HepG2 (cell line): ENCODE results near the gene CTF1. TPM values are rescaled to one million over a fixed set of nuclear protein-coding genes. Genes with fewer than 3 reads are reported as not detected.

Experiments used
- ASH2L ChIP-seq: fragments of 300-600, 200-600 bp; sonication (generic); IDR thresholded peaks from 2 replicates; pipeline ENCODE4 v1.7.0; 2017; ENCODE audit warnings: low read depth, mild to moderate bottlenecking, moderate library complexity, mixed read lengths, low read length; ENCODE audit not compliant: insufficient read length
- BRF2 ChIP-seq: sonication (generic); formaldehyde crosslinking; IDR thresholded peaks from 2 replicates; pipeline ENCODE4 v1.8.1; 2022; ENCODE audit warnings: mild to moderate bottlenecking, missing genetic modification reagents
- CBX2 ChIP-seq, 2 experiments: fragments of 200-600 bp in 1 of 2; sonication (generic); formaldehyde crosslinking in 1 of 2; IDR thresholded peaks; 2 replicates each; pipeline versions ENCODE4 v1.7.0 to v1.8.1; 2018 to 2022; ENCODE audit warnings: low read depth in 2 of 2, low read length in 1 of 2, mild to moderate bottlenecking in 1 of 2, missing genetic modification reagents in 1 of 2
- CEBPG ChIP-seq: IDR thresholded peaks from 2 replicates; pipeline ENCODE4 v1.6.1; 2016
- ELF3 ChIP-seq: IDR thresholded peaks from 2 replicates; pipeline ENCODE4 v1.6.1; 2016; ENCODE audit warnings: missing genetic modification reagents, missing compliant biosample characterization
- EP300 ChIP-seq, 3 experiments: sonication (generic) in 1 of 3; formaldehyde crosslinking in 1 of 3; IDR thresholded peaks; 2 replicates each; pipeline versions ENCODE4 v1.5.1 to v1.6.1; 2011 to 2020; ENCODE audit warnings: low read depth in 2 of 3, low read length in 2 of 3, borderline replicate concordance in 1 of 3, improper control_type of control experiment in 1 of 3, mild to moderate bottlenecking in 1 of 3, missing genetic modification reagents in 1 of 3, moderate library complexity in 1 of 3
- HMGA1 ChIP-seq: sonication (generic); formaldehyde crosslinking; conservative IDR thresholded peaks from 2 replicates; pipeline ENCODE4 v1.4.0; 2020; ENCODE audit warnings: missing genetic modification reagents
- KDM2A ChIP-seq: sonication (generic); formaldehyde crosslinking; IDR thresholded peaks from 2 replicates; pipeline ENCODE4 v1.4.0; 2020; ENCODE audit warnings: low read depth, missing genetic modification reagents, borderline replicate concordance
- KLF13 ChIP-seq: sonication (generic); formaldehyde crosslinking; IDR thresholded peaks from 2 replicates; pipeline ENCODE4 v1.4.0; 2020; ENCODE audit warnings: mild to moderate bottlenecking, missing genetic modification reagents
- MTA1 ChIP-seq: sonication (generic); formaldehyde crosslinking; IDR thresholded peaks from 2 replicates; pipeline ENCODE4 v1.4.0; 2020; ENCODE audit warnings: missing genetic modification reagents, mild to moderate bottlenecking, borderline replicate concordance
- NFIB ChIP-seq: sonication (generic); formaldehyde crosslinking; IDR thresholded peaks from 2 replicates; pipeline ENCODE4 v1.9.0; 2021; ENCODE audit warnings: missing genetic modification reagents, mild to moderate bottlenecking, borderline replicate concordance
- RAD51 ChIP-seq: fragments of 450-650 bp; IDR thresholded peaks from 2 replicates; pipeline ENCODE4 v1.6.1; 2016; ENCODE audit warnings: borderline replicate concordance
- REL ChIP-seq: sonication (generic); formaldehyde crosslinking; conservative IDR thresholded peaks from 2 replicates; pipeline ENCODE4 v1.8.0; 2022; ENCODE audit warnings: mild to moderate bottlenecking, missing genetic modification reagents, moderate library complexity
- RFX5 ChIP-seq: IDR thresholded peaks from 2 replicates; pipeline ENCODE4 v1.6.1; 2011; ENCODE audit warnings: low read depth, low read length, improper control_type of control experiment
- RXRA ChIP-seq: sonication (generic); formaldehyde crosslinking; IDR thresholded peaks from 2 replicates; pipeline ENCODE4 v1.5.1; 2020; ENCODE audit warnings: missing genetic modification reagents
- SRSF9 ChIP-seq: fragments of 200-400 bp; formaldehyde crosslinking; IDR thresholded peaks from 2 replicates; pipeline ENCODE4 v1.6.1; 2018; ENCODE audit warnings: borderline replicate concordance, mild to moderate bottlenecking, low read depth, low read length; ENCODE audit not compliant: insufficient read depth, poor library complexity, severe bottlenecking
- TEAD3 ChIP-seq: optimal IDR thresholded peaks from 2 replicates; pipeline ENCODE3; 2016; ENCODE audit warnings: borderline replicate concordance
- TIGD3 ChIP-seq: sonication (generic); formaldehyde crosslinking; IDR thresholded peaks from 2 replicates; pipeline ENCODE4 v1.5.1; 2020; ENCODE audit warnings: mild to moderate bottlenecking, missing genetic modification reagents, borderline replicate concordance
- U2AF2 ChIP-seq: fragments of 200-400 bp; formaldehyde crosslinking; IDR thresholded peaks from 2 replicates; pipeline ENCODE4 v1.6.1; 2017; ENCODE audit warnings: low read depth, mild to moderate bottlenecking, low read length
- USF2 ChIP-seq, 2 experiments: sonication (generic) in 1 of 2; formaldehyde crosslinking in 1 of 2; IDR thresholded peaks; 2 replicates each; pipeline versions ENCODE4 v1.5.1 to v1.6.1; 2011 to 2020; ENCODE audit warnings: borderline replicate concordance in 1 of 2, low read depth in 1 of 2, low read length in 1 of 2, mild to moderate bottlenecking in 1 of 2, missing genetic modification reagents in 1 of 2, moderate library complexity in 1 of 2
- ZFP36L2 ChIP-seq: sonication (generic); formaldehyde crosslinking; IDR thresholded peaks from 2 replicates; pipeline ENCODE4 v1.4.0; 2020; ENCODE audit warnings: missing genetic modification reagents
- ZFP82 ChIP-seq: sonication (generic); formaldehyde crosslinking; IDR thresholded peaks from 2 replicates; pipeline ENCODE4 v1.5.1; 2020; ENCODE audit warnings: mild to moderate bottlenecking, missing genetic modification reagents, borderline replicate concordance
- ZNF615 ChIP-seq: sonication (generic); formaldehyde crosslinking; IDR thresholded peaks from 2 replicates; pipeline ENCODE4 v1.5.0; 2020; ENCODE audit warnings: mild to moderate bottlenecking, missing genetic modification reagents, borderline replicate concordance
- ZNF724P ChIP-seq: sonication (generic); formaldehyde crosslinking; IDR thresholded peaks from 2 replicates; pipeline ENCODE4 v1.8.0; 2022; ENCODE audit warnings: missing genetic modification reagents, borderline replicate concordance
- ZSCAN22 ChIP-seq: sonication (generic); formaldehyde crosslinking; IDR thresholded peaks from 2 replicates; pipeline ENCODE4 v1.4.0; 2020; ENCODE audit warnings: mild to moderate bottlenecking, missing genetic modification reagents
- polyA plus RNA-seq, 8 experiments: library from polyadenylated mRNA; depleted of rRNA in 3 of 8; stranded (reverse) in 7 of 8; unstranded in 1 of 8; fragments of >200 nt; fragmentation: Illumina TruSeq in 4 of 8; extraction: Trizol in 4 of 8; gene quantifications; 2 replicates each; pipeline versions ENCODE4 v1.2.1 to v1.2.3, GENCODE V29; 2011 to 2016; ENCODE audit warnings: low read depth in 4 of 8, missing spikeins in 1 of 8, mixed read lengths in 1 of 8; ENCODE audit not compliant: insufficient read depth in 1 of 8
- total RNA-seq, 5 experiments: library from RNA; depleted of rRNA; stranded (reverse); fragments of >200 nt; fragmentation: Illumina TruSeq; extraction: Trizol; gene quantifications; 2 replicates each; pipeline ENCODE4 v1.2.3, GENCODE V29; 2016; ENCODE audit warnings: low read depth in 1 of 5

The CTF1 gene
- total and polyA plus RNA-seq, 2 of the 13 experiments (the other 11 are each of a cell fraction or from before 2014, with no cell fraction given), result 0.13 to 1.8 TPM

GRCh38 chr16:30921748-30922419 is 25.5 kb downstream of the CTF1 start (continued):
- TF ChIP-seq USF2 (IDR thresholded peaks at IDR 0.05; ENCODE audit: low read depth, low read length) (no peak), USF2 (CRISPR knock-in tag; IDR thresholded peaks at IDR 0.05; ENCODE audit: borderline replicate concordance) (no peak), RFX5 (no peak), ASH2L (no peak), KLF13 (CRISPR knock-in tag) (no peak), ZSCAN22 (0 out of 2 replicates have a peak, but pooled peaks have one; percentile 58), RXRA (CRISPR knock-in tag) (peak; percentile 62; the same call in 1 of the 2 replicates), EP300 (IDR thresholded peaks at IDR 0.05; ENCODE audit: low read depth in 2 of 2, low read length in 2 of 2) (no peak), EP300 (CRISPR knock-in tag; IDR thresholded peaks at IDR 0.05; ENCODE audit: borderline replicate concordance) (no peak), SRSF9 (no peak), U2AF2 (no peak), TIGD3 (CRISPR knock-in tag) (no peak), ELF3 (no peak; the same call in 1 of the 2 replicates), BRF2 (no peak; the same call in 1 of the 2 replicates), TEAD3 (CRISPR knock-in tag) (peak; percentile 60), ZNF615 (CRISPR knock-in tag) (no peak; the same call in 1 of the 2 replicates), REL (CRISPR knock-in tag) (no peak), ZNF724P (CRISPR knock-in tag) (no peak), CBX2 (IDR thresholded peaks at IDR 0.05; ENCODE audit: low read depth, low read length) (no peak), CBX2 (CRISPR knock-in tag; IDR thresholded peaks at IDR 0.05; ENCODE audit: low read depth) (no peak), ZFP82 (CRISPR knock-in tag) (peak; percentile 89), MTA1 (peak; percentile 72), NFIB (no peak), CEBPG (no peak; the same call in 1 of the 2 replicates), HMGA1 (CRISPR knock-in tag) (no peak), KDM2A (CRISPR knock-in tag) (peak; percentile 77), ZFP36L2 (no peak), RAD51 (no peak)
